ENCODE results near the gene ANKZF1.

The ANKZF1 gene

GRCh38 chr2:219261024-219261855 is 31.6 kb downstream of the ANKZF1 start:
- no peak for FAIRE-seq

GRCh38 chr2:219266232-219266631 is 36.6 kb downstream of the ANKZF1 start:
- no peak for FAIRE-seq

- FAIRE-seq: no peak
Observed at GRCh38 chr2:219266886-219267285, 37.3 kb downstream of the ANKZF1 start.

GRCh38 chr2:219268294-219268693 is 38.7 kb downstream of the ANKZF1 start:
- FAIRE-seq: no peak

DNA sequence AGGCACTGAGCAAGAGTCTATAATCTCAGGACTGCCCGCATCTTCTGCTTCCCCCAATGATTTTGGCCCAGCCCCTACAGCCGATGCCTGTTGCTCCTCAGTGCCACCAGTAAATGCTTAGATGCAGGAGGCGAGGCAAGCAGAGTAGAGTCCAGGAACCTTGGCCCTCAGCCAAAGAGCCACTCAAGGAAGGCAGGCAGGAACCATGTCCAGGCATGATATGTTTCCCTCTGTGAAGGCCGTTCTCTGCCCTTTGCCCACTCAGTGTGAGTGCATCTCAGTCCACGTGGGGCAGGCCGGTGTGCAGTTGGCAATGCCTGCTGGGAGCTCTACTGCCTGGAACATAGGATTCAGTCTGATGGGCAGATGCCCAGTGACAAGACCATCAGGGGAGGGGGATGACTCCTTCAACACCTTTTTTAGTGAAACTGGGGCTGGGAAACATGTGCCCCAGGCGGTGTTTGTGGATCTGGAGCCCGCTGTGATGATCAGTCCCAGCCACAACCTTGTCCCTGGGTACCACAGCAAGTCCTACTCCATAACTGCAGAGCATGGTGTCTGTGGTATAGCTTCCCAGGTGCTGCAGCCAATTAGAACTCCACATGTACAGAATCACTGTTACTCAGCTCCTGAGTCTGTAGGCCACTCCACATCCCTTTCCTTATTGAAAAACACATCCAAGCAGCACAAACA is 39.9 kb downstream of the ANKZF1 start:
- FAIRE-seq: no peak

DNA sequence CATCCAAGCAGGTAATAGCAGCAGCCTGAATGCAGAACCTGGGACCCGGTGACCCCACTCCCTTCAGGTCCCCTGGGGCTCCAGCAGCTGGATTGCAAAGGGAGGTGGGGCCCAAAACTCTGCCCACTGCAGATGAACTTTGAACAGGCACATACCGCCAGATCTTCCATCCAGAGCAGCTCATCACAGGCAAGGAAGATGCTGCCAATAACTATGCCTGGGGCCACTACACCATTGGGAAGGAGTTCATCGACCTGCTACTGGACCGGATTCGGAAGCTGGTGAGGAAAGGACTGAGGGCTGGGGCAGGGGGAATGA is 40.4 kb downstream of the ANKZF1 start:
- no peak for FAIRE-seq

GRCh38 chr2:219271021-219271420 is 41.4 kb downstream of the ANKZF1 start:
- FAIRE-seq: no peak

GRCh38 chr2:219272356-219272755 is 42.8 kb downstream of the ANKZF1 start:
- no peak for FAIRE-seq

DNA sequence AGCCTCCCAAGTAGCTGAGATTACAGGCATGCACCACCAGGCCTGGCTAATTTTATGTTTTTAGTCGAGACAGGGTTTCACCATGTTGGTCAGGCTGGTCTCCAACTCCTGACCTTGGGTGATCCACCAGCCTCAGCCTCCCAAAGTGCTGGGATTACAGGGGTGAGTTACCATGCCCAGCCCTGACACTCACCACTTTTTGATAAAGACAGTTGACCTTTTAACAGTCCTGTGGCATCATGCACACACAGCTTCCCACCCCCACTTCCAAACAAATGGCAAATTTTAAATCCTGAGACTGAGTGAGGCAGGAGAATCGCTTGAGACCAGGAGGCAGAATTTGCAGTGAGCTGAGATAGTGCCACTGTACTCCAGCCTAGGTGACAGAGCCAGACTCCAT is 43.4 kb downstream of the ANKZF1 start:
- FAIRE-seq: no peak

DNA sequence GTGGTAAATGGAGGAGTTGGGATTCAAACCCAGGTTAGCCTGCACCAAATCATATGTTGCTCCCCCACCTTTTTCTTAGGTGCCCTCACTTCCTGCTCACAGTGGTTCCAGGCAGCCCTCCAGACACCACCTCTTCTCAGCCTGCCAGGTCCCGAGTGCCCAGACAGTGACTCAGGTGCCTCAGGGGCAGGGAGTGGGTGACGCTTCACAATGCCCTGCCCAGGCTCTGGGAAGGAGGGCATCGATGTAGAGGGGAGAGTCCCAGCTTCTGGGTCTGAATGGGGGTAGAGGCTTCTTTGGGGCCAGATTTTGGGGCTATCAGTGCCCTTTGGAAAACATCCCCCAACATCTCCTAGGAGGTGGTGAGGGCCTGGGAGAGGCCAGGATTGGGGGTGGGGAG is 44.3 kb downstream of the ANKZF1 start:
- no peak for FAIRE-seq

GRCh38 chr2:219274361-219274921 is 44.8 kb downstream of the ANKZF1 start:
- no peak for FAIRE-seq

- peak; percentile 35 for FAIRE-seq
Observed at GRCh38 chr2:219277703-219278654, 48.4 kb downstream of the ANKZF1 start.

GRCh38 chr2:219278655-219279150 is 49.1 kb downstream of the ANKZF1 start:
- FAIRE-seq: no peak

DNA sequence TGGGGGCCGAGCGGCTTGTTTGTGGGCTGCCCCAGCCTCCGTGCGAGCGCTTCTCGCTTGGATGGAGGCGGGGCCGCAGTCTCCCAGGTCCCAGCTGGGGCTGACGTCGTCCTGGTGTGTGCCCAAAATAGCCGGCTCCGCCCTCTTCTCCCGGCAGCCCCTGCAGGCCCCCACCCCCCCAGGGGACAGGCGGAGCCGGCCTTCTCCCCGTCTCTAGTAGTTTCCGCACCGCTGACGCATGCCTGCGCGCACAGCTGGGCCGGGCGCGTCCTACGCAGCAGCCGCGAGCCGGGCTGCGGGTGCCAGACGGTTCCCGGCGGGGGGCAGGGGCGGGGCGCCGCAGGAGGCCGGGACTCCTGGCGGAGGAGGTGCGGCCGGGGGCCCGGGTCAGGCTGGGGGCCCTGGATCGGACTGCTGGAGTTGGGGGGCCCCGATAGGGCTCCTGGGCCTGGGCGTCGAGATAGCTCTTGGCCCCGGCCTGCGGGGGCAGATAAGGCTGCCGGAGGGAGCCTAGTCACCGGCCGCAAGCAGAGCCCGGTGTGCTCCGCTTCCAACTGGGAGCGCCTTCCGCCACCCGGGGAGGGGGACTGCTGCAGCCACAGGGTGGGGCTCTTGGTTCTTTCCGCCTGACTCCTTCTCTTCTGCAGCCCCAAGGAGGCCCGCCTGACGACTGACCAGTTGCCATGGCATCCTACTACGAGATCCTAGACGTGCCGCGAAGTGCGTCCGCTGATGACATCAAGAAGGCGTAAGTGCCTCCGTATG is 49.7 kb downstream of the ANKZF1 start, which contains the start of gene DNAJB2:
DNAJB2 (plus strand) TSS at position 216 of the 765 bp plus-strand sequence; CDS start at position 684, 468 bp downstream.
- no peak for FAIRE-seq

DNA sequence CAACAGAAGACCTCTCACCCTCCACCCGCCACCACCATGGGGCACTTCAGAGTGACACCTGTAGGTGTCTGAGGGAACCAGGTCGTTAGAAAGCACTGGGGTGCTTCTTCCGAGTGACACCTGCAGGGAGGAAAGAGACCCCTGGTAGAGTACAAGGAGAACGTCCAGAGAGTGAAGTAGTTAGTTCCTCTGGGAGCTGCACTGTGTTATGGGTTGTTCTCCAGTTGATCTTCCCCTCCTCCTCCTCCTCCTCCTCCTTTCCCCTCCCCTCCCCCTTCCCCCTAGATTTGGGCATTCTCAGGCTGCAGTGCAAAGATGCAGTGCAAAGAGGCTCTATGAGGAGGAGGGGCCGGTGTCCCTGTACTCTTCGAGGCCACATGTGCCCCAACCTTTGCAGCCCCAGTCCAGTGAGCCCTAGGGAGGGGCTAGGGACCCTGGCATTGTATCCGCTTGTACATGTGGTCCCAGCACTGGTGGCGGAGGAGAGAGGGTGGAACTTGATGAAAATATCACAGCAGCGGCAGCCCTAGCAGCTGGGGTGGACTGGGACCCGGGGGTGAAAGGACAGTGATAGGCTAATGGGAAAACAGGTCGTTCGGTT is 50.4 kb downstream of the ANKZF1 start:
- no peak for FAIRE-seq

DNA sequence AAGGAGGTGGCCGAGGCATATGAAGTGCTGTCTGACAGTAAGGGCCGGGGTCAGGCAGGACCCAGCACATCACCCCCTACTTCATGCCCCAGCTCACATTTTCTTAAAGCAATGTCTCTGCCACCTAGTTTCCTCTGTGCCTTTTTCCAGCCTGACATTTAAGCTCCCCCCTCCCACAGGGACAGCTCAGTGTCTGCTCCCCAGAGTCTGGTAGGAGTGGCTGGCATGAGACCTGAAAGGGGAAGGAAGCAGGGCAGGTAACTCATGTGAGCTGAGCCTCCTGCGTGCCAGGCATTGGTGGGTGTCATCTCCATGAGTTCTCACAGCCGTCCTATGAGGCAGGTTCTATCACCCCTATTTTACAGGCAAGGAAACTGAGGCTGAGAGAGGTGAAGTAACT is 51.0 kb downstream of the ANKZF1 start:
- FAIRE-seq: no peak

DNA sequence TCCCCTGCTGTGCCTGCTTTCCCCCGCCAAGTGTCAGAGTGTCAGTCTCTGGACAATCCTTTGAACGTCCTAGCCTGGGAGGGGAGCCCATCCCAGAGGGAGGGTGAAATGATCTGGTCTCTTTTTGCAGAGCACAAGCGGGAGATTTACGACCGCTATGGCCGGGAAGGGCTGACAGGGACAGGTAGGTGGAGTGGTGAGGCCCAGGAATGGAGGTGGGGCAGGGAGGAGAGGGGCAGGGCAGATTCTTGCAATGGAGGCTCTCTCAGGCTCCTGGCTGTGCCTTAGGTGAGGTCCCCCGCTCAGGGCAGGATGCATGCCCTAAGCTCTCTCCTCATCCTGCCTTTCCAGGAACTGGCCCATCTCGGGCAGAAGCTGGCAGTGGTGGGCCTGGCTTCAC is 52.0 kb downstream of the ANKZF1 start:
- FAIRE-seq: no peak

DNA sequence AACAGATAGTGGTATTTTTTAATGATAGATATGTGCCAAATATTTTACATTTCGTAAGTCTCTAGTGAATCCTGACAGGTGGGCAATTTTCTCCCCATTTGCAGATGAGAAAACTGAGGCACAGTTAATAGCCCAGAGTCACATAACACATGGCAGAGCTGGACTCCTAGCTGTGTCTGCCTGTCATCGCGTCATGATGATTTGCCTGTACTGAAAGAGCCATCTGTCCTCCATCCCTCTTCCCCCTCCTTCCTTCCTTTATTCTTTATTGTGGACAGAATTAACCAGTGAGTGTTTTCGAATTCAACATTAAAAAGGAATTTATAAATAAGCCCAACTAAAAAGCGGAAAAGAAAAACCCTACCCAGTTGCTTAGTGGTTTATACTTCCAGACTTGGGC is 52.8 kb downstream of the ANKZF1 start:
- no peak for FAIRE-seq

GRCh38 chr2:219282943-219283581 is 53.5 kb downstream of the ANKZF1 start:
- FAIRE-seq: no peak

- FAIRE-seq: no peak
Observed at GRCh38 chr2:219284501-219285372, 55.1 kb downstream of the ANKZF1 start.
